ENCODE measurements around the gene KRTAP3-3. TPM values are rescaled to one million over a fixed set of nuclear protein-coding genes. Genes with fewer than 3 reads are reported as not detected.
"Not testable (repeated sequence)": the region's sequence is repeated elsewhere in the genome, so short reads cannot be mapped to it uniquely, and the experiment has no call there.

Gene KRTAP3-3
- total RNA-seq, 1 experiment from 2014 or later, result not detected

GRCh38 chr17:41037853-41038350 lies 43.9 kb upstream of the KRTAP3-3 start:
- ChIA-PET CTCF (no interaction called here), POLR2A (ENCODE audit: low non-redundant PET) (no interaction called here)
- no peak for DNase-seq (ENCODE audit: low spot score)
- Histone ChIP-seq H3K27ac (ENCODE audit: low read depth, low read length, poor library complexity, severe bottlenecking) (no peak overlapping the region), H3K4me3 (ENCODE audit: low read depth, low read length, poor library complexity, severe bottlenecking) (no peak overlapping the region), H3K4me1 (ENCODE audit: insufficient read depth, low read length, poor library complexity, severe bottlenecking) (no peaks in the 10 kb centered on the region), H3K36me3 (ENCODE audit: insufficient read depth, low read length, poor library complexity, severe bottlenecking) (no peaks in the 10 kb centered on the region), H3K9me3 (ENCODE audit: low read depth, low read length, poor library complexity, severe bottlenecking) (no peaks in the 10 kb centered on the region), H3K27me3 (replicated peaks; ENCODE audit: insufficient read depth, low read depth, low read length, poor library complexity) (no peaks in the 10 kb centered on the region)
- no TSS peak for BruUV-seq (replicated peaks)
- TF ChIP-seq, protein P1, sequence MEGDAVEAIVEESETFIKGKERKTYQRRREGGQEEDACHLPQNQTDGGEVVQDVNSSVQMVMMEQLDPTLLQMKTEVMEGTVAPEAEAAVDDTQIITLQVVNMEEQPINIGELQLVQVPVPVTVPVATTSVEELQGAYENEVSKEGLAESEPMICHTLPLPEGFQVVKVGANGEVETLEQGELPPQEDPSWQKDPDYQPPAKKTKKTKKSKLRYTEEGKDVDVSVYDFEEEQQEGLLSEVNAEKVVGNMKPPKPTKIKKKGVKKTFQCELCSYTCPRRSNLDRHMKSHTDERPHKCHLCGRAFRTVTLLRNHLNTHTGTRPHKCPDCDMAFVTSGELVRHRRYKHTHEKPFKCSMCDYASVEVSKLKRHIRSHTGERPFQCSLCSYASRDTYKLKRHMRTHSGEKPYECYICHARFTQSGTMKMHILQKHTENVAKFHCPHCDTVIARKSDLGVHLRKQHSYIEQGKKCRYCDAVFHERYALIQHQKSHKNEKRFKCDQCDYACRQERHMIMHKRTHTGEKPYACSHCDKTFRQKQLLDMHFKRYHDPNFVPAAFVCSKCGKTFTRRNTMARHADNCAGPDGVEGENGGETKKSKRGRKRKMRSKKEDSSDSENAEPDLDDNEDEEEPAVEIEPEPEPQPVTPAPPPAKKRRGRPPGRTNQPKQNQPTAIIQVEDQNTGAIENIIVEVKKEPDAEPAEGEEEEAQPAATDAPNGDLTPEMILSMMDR (conservative IDR thresholded peaks at IDR 0.05; ENCODE audit: low read depth, low read length), result no peak
- no peak for TF ChIP-seq EZH2 (IDR thresholded peaks at IDR 0.05; ENCODE audit: borderline replicate concordance, low read depth, low read length, poor library complexity, severe bottlenecking)
- intact Hi-C loops (cut with micrococcal nuclease; ENCODE audit: unreplicated experiment), result no loop called here

GRCh38 chr17:41034346-41034935 lies 40.5 kb upstream of the KRTAP3-3 start, which contains the start of gene KRTAP1-3:
Gene KRTAP1-3 (minus strand): TSS chr17:41034874. CDS start chr17:41034821, 53 bp downstream.
- BruUV-seq (replicated peaks); CTCF ChIA-PET; H3K27me3 ChIP-seq (replicated peaks; ENCODE audit: insufficient read depth, low read depth, low read length, poor library complexity); H3K27ac ChIP-seq (ENCODE audit: low read depth, low read length, poor library complexity, severe bottlenecking); H3K9me3 ChIP-seq (ENCODE audit: low read depth, low read length, poor library complexity, severe bottlenecking); intact Hi-C loops (cut with micrococcal nuclease; ENCODE audit: unreplicated experiment); DNase-seq (ENCODE audit: low spot score); H3K4me1 ChIP-seq (ENCODE audit: insufficient read depth, low read length, poor library complexity, severe bottlenecking); H3K36me3 ChIP-seq (ENCODE audit: insufficient read depth, low read length, poor library complexity, severe bottlenecking); H3K4me3 ChIP-seq (ENCODE audit: low read depth, low read length, poor library complexity, severe bottlenecking): not testable (repeated sequence)
- POLR2A ChIA-PET (ENCODE audit: low non-redundant PET), result interaction anchor here (0.6 kb wide), 1 partner anchor 15 kb away, joined by 3 read pairs; no protein-coding TSS in a partner anchor

GRCh38 chr17:41029633-41030245 lies 35.8 kb upstream of the KRTAP3-3 start, which contains the start of gene KRTAP1-4:
Gene KRTAP1-4 (minus strand): TSS chr17:41030195. CDS start chr17:41030078, 117 bp downstream.
- POLR2A ChIA-PET (ENCODE audit: low non-redundant PET), result no interaction called here
- CTCF ChIA-PET, result no interaction called here
- BruUV-seq (replicated peaks), result no TSS peak
- Histone ChIP-seq H3K36me3 (ENCODE audit: insufficient read depth, low read length, poor library complexity, severe bottlenecking) (no peaks in the 10 kb centered on the region), H3K9me3 (ENCODE audit: low read depth, low read length, poor library complexity, severe bottlenecking) (no peaks in the 10 kb centered on the region), H3K4me1 (ENCODE audit: insufficient read depth, low read length, poor library complexity, severe bottlenecking) (no peaks in the 10 kb centered on the region), H3K27me3 (replicated peaks; ENCODE audit: insufficient read depth, low read depth, low read length, poor library complexity) (no peaks in the 10 kb centered on the region), H3K4me3 (ENCODE audit: low read depth, low read length, poor library complexity, severe bottlenecking) (no peak within 1 kb of the TSS), H3K27ac (ENCODE audit: low read depth, low read length, poor library complexity, severe bottlenecking) (no peak within 1 kb of the TSS)
- intact Hi-C loops (cut with micrococcal nuclease; ENCODE audit: unreplicated experiment), result no loop called here
- no peak for DNase-seq (ENCODE audit: low spot score)
- TF ChIP-seq EZH2 (IDR thresholded peaks at IDR 0.05; ENCODE audit: borderline replicate concordance, low read depth, low read length, poor library complexity, severe bottlenecking), result no peak
- TF ChIP-seq, protein P1 (conservative IDR thresholded peaks at IDR 0.05; ENCODE audit: low read depth, low read length), result no peak
